Ishikawa (cell line): ENCODE data around the gene PKN2.

ENCODE experiments used
- CEBPB ChIP-seq: IDR thresholded peaks from 2 replicates; pipeline ENCODE4 v1.6.1; 2012
- CREB1 ChIP-seq: IDR thresholded peaks from 2 replicates; pipeline ENCODE4 v1.6.1; 2012; ENCODE audit warnings: low read depth
- EGR1 ChIP-seq: IDR thresholded peaks from 2 replicates; pipeline ENCODE4 v1.6.1; 2012
- EP300 ChIP-seq: IDR thresholded peaks from 2 replicates; pipeline ENCODE4 v1.6.1; 2012; ENCODE audit warnings: borderline replicate concordance
- FOXM1 ChIP-seq: IDR thresholded peaks from 2 replicates; pipeline ENCODE4 v1.6.1; 2012; ENCODE audit warnings: low read depth, borderline replicate concordance
- NFIC ChIP-seq: IDR thresholded peaks from 2 replicates; pipeline ENCODE4 v1.6.1; 2012
- RAD21 ChIP-seq: IDR thresholded peaks from 2 replicates; pipeline ENCODE4 v1.6.1; 2012; ENCODE audit warnings: low read depth
- TAF1 ChIP-seq: IDR thresholded peaks from 2 replicates; pipeline ENCODE4 v1.6.1; 2012; ENCODE audit warnings: low read depth, mild to moderate bottlenecking
- TCF12 ChIP-seq: IDR thresholded peaks from 2 replicates; pipeline ENCODE4 v1.6.1; 2012; ENCODE audit warnings: low read depth
- TEAD4 ChIP-seq: IDR thresholded peaks from 2 replicates; pipeline ENCODE4 v1.6.1; 2012
- YY1 ChIP-seq: IDR thresholded peaks from 2 replicates; pipeline ENCODE4 v1.6.1; 2012; ENCODE audit warnings: low read depth
- ZBTB7A ChIP-seq: IDR thresholded peaks from 2 replicates; pipeline ENCODE4 v1.6.1; 2012; ENCODE audit warnings: low read depth
- TF ChIP-seq, protein P1 (sequence below): IDR thresholded peaks from 2 replicates; pipeline ENCODE4 v1.6.1; 2012; ENCODE audit warnings: low read depth, mild to moderate bottlenecking
- TF ChIP-seq, protein P2 (sequence below): IDR thresholded peaks from 2 replicates; pipeline ENCODE4 v1.6.1; 2012
- TF ChIP-seq, protein P3 (sequence below): IDR thresholded peaks from 2 replicates; pipeline ENCODE4 v1.6.1; 2012

The PKN2 gene

DNA sequence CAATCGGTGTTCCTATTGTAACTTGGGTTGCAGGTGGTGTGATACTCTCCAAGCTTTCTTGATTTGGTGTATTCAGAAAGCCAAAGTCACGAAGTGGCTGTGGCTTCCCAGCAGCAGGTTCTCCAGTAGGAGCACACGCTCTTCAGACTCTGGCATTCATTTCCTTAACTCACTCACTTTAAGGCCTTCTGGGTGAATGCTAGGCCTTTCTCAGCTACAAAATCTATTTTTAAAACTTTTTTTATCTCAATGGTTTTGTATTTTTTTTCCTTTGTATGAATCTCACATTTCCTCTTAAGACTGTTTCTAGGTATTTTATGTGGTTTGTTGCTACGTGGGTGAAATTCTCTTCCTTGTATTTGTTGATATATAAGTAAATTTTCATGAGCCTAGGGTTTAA is 22.9 kb upstream of the PKN2 start:
- TF ChIP-seq, protein P1, sequence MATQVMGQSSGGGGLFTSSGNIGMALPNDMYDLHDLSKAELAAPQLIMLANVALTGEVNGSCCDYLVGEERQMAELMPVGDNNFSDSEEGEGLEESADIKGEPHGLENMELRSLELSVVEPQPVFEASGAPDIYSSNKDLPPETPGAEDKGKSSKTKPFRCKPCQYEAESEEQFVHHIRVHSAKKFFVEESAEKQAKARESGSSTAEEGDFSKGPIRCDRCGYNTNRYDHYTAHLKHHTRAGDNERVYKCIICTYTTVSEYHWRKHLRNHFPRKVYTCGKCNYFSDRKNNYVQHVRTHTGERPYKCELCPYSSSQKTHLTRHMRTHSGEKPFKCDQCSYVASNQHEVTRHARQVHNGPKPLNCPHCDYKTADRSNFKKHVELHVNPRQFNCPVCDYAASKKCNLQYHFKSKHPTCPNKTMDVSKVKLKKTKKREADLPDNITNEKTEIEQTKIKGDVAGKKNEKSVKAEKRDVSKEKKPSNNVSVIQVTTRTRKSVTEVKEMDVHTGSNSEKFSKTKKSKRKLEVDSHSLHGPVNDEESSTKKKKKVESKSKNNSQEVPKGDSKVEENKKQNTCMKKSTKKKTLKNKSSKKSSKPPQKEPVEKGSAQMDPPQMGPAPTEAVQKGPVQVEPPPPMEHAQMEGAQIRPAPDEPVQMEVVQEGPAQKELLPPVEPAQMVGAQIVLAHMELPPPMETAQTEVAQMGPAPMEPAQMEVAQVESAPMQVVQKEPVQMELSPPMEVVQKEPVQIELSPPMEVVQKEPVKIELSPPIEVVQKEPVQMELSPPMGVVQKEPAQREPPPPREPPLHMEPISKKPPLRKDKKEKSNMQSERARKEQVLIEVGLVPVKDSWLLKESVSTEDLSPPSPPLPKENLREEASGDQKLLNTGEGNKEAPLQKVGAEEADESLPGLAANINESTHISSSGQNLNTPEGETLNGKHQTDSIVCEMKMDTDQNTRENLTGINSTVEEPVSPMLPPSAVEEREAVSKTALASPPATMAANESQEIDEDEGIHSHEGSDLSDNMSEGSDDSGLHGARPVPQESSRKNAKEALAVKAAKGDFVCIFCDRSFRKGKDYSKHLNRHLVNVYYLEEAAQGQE: no peak
- TF ChIP-seq YY1 (no peak), TAF1 (no peak), CEBPB (no peak), EP300 (no peak), TEAD4 (no peak), TCF12 (no peak), CREB1 (no peak), ZBTB7A (no peak), RAD21 (no peak), EGR1 (no peak), NFIC (no peak), FOXM1 (no peak)
- TF ChIP-seq, protein P2, sequence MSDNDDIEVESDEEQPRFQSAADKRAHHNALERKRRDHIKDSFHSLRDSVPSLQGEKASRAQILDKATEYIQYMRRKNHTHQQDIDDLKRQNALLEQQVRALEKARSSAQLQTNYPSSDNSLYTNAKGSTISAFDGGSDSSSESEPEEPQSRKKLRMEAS: no peak
- TF ChIP-seq, protein P3, sequence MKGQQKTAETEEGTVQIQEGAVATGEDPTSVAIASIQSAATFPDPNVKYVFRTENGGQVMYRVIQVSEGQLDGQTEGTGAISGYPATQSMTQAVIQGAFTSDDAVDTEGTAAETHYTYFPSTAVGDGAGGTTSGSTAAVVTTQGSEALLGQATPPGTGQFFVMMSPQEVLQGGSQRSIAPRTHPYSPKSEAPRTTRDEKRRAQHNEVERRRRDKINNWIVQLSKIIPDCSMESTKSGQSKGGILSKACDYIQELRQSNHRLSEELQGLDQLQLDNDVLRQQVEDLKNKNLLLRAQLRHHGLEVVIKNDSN: no peak

DNA sequence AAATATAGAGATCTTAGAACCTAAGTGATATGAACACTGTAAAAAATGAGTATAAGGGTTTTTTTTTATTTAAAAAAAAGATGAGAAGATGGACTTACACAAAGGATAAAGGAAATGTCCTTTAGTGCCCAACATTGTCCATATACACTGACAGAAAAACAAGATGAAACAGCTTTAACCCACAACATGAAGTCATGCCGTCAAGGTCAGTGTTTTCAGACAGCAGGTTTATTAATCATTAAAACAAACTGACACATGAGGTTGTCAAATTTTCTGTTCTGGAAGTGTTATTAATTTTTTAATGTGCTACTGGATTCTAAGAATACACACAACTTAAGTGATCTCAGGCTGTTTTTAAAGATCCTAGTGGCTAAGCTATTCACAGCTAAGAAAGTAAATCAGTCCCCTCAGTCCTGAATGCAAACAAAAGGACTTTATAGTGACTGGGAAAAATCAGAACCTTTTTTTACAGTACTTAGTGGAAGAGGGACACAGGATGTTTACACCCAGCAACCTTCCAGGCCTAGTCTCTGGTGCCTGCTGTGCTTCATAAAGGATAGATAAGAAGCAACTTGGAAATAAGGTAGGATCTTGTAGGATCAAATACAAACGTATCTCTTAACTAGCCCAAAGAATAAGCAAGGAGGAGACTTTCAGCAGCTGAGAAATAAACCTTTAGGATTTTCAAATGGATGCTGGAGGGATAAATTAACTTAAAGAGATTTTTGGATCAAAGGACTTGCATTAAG is 21.9 kb upstream of the PKN2 start:
- no peak for TF ChIP-seq YY1

DNA sequence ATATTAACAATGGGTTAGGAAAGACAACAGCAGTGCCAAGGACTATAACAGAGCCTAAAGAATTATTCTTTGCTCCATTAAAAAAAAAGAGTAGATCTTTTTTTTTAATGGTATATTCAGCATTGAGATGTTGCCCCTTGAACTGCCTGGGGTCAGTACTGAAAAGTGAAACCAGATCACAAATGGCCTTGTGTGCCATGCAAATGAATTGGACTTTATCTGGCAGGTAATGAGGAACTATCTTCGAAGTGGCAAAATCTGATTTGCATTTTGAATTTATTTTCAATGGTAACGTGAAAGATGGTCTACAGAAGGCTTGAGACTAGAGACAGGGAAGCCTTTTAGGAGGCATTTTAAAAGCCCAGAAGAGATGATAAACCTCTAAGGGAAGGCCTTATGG is 21.4 kb upstream of the PKN2 start:
- TF ChIP-seq TCF12 (no peak), CEBPB (no peak), ZBTB7A (no peak), NFIC (no peak)

DNA sequence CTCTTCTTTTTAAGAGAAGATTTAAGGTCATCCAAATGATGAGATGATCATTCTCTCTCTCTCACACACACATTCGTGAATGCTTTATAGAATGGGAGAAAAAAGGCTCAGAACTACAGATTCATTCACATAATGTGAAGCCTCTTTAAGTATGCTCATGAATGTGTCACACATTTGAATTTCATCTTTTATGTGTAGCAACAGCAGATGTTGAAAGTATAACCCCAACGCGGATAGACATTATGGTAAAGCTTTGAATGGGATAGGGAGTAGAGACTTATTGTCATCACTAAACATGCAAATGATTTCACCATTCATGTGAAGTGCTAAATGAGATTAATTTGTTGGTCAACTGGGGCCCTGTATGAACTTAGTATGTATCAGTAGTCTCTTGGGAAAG is 15.7 kb upstream of the PKN2 start:
- TF ChIP-seq FOXM1 (no peak), YY1 (no peak), EP300 (no peak), TEAD4 (no peak), TAF1 (no peak)
- TF ChIP-seq, protein P2: no peak
- TF ChIP-seq, protein P1: no peak
- TF ChIP-seq, protein P3: no peak

DNA sequence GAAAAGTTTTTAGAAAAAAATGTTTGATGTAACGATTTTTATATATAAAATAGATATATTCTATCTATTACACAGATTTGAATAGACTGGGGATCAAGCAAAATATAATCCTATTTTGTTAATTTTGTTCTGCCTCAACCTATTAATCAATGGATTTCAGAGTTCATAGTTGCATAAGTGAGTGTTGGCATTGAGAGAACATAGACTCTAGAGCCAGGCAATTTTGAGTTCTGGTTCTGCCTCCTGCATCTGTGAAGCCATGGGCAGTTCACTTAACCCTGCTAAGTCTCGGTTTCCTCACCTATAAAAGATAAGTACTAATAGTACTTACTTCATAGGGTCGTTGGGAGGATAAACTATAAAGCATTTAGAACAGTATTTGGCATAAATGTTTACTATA is 13.6 kb upstream of the PKN2 start:
- TF ChIP-seq YY1: no peak

DNA sequence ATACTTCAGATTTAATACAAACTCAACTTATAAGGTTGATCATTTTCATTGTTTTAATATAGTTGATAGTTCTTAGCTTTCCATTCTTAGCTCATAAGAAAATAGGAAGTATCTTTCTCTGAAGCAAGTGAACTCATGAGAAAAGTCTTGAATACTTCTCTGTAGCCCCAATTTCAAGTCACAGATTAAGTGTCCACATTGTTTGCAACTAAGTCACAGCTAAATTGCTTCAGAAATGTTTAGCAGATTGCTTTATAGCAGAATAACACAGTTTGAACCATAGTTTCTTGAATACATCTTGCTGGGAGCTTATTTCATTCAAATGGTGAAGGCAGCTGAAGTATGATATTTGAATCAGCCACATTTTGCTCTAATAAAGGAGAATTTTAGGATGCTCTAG is 10.6 kb upstream of the PKN2 start:
- no peak for TF ChIP-seq NFIC
- TF ChIP-seq ZBTB7A: no peak
- no peak for TF ChIP-seq TEAD4
- TF ChIP-seq CEBPB: no peak
- TF ChIP-seq EGR1: no peak
- TF ChIP-seq EP300: no peak
- no peak for TF ChIP-seq RAD21
- TF ChIP-seq, protein P3: no peak
- TF ChIP-seq CREB1: no peak
- no peak for TF ChIP-seq FOXM1
- TF ChIP-seq YY1: no peak
- TF ChIP-seq, protein P2: no peak
- no peak for TF ChIP-seq TCF12
- TF ChIP-seq, protein P1: no peak
- TF ChIP-seq TAF1: no peak
